Measurements from ENCODE around the gene RSPH9.

RSPH9 gene

DNA sequence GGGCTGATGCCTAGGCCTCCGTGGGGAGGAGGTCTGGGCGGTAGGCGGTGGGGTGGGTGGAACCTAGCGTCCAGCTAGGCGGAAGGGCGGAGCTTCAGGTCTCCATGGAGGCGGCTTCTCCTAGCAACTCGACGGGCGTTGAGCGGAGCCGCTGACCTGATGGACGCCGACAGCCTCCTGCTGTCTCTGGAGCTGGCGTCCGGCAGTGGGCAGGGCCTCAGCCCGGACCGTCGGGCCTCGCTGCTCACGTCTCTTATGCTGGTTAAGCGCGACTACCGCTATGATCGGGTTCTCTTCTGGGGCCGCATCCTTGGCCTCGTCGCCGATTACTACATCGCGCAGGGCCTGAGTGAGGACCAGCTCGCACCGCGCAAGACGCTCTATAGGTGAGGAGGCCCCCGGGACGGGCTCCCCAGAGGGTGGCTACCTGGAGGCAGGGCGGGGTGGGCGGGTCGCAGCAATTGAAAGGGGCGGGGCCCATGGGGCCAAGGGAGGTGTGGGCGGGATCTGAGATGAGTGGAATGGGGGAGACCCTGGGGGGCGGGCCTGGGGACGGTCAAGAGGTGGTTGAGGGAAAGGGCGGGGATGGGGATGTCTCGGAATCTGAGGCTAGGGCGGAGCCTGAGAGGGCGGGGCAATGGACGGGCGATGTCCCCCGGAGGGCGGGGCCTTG, at the start of gene RSPH9:
TSS of gene RSPH9 (plus strand) at position 97 of the 673 bp plus-strand sequence. CDS start at position 160, 63 bp downstream.
- DNase-seq: no peak

- no peak for DNase-seq
Observed at GRCh38 chr6:43600595-43600994, 44.2 kb upstream of the RSPH9 start.

DNA sequence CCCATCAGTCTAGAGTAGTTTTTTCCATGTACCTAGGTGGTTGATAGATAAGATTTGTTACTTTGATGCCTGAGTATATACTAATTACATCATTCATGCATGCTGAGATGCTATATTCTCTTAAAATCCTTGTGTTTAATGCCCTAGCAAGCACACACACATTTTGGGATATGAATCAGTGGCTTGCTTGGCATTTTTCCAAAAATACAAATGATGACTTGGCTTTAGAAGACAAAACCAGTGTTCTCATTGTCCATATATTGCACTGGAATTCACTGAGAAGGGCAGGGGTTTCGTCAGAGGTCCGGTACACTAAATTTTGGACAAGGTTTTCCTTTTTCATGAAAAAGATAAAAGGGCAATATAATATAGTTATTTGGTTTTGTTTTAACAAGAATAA, 40.7 kb upstream of the RSPH9 start:
- DNase-seq: no peak

- DNase-seq: no peak
Observed at GRCh38 chr6:43606019-43606418, 38.8 kb upstream of the RSPH9 start.

GRCh38 chr6:43608310-43608763, 36.5 kb upstream of the RSPH9 start:
- no peak for DNase-seq

GRCh38 chr6:43608807-43609206, 36.0 kb upstream of the RSPH9 start:
- no peak for DNase-seq

GRCh38 chr6:43609402-43609801, 35.4 kb upstream of the RSPH9 start:
- DNase-seq: no peak

GRCh38 chr6:43610431-43610830, 34.4 kb upstream of the RSPH9 start:
- DNase-seq: no peak

DNA sequence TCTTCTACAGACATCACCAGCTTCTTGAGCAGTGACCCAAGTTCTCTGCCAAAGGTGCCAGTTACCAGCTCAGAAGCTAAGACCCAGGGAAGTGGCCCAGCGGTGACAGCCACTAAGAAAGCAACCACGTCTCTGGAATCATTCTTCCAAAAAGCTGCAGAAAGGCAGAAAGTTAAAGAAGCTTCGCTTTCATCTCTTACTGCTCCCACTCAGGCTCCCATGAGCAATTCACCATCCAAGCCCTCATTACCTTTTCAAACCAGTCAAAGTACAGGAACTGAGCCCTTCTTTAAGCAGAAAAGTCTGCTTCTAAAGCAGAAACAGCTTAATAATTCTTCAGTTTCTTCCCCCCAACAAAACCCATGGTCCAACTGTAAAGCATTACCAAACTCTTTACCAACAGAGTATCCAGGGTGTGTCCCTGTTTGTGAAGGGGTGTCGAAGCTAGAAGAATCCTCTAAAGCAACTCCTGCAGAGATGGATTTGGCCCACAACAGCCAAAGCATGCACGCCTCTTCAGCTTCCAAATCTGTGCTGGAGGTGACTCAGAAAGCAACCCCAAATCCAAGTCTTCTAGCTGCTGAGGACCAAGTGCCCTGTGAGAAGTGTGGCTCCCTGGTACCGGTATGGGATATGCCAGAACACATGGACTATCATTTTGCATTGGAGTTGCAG, 31.0 kb upstream of the RSPH9 start:
- DNase-seq: no peak

- DNase-seq: no peak
Observed at GRCh38 chr6:43614396-43614730, 30.5 kb upstream of the RSPH9 start.

DNA sequence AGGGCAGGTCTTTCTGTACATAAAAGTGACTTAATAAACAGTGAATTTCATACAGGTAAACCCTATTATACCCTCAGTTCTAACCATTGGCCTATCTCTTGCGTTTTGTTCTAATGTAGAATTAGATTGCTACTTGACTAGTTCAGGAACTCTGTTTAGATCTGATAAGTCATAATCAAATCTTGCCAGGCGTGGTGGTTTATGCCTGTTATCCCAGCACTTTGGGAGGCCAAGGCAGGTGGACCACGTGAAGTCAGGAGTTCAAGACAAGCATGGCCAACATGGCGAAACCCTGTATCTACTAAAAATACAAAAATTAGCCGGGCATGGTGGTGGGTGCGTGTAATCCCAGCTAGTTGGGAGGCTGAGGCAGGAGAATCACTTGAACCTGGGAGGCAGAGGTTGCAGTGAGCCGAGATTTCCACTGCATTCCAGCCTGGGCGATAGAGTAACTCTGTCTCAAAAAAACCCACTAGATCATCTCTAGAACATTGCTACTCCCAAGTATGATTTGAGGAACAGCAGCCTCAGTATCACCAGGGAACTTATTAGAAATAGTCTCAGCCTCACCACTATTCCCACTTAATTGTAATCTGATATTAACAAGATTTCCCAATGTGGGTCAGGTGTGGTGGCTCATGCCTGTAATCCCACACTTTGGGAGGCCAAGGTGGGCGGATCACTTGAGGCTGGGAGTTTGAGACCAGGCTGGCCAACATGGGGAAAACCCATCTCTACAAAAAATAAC, 27.9 kb upstream of the RSPH9 start:
- DNase-seq: no peak

DNA sequence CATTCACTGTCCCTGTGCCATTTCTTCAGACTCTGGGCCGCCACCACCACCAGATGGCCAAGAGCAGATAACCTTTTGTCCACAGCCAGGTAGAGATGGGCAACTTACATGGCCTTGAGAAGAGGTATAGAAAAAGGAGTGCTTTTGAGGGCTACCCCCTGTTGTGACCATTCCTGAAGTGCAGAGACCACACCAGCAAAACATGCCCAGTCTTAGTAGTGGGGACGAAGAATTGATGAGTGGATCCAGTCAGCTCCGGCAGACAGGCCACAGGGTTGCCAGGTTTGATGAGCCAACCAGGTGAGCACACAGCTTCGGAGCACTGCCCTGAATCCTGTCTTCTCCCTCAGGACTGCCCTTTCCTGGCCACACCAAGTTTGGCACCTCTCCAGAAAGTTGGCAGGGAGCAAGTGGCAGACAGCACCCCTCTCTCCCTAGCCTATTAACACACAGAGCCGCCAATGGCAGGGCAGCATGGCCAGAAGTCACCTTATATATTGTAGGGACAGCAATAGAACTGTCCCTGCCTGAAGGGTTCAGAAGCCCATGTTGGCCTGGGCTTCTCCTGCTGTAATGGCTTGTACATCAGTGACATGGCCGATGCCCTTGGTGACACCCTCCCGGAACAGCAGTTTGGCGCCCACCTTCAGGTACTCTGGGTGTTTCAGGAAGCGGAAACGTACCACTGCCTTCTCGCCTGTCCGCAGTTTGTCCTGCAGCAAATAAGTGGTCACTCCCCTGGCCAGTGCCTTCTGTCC, 23.6 kb upstream of the RSPH9 start:
- no peak for DNase-seq

- no peak for DNase-seq
Observed at GRCh38 chr6:43621836-43622180, 23.0 kb upstream of the RSPH9 start.

DNA sequence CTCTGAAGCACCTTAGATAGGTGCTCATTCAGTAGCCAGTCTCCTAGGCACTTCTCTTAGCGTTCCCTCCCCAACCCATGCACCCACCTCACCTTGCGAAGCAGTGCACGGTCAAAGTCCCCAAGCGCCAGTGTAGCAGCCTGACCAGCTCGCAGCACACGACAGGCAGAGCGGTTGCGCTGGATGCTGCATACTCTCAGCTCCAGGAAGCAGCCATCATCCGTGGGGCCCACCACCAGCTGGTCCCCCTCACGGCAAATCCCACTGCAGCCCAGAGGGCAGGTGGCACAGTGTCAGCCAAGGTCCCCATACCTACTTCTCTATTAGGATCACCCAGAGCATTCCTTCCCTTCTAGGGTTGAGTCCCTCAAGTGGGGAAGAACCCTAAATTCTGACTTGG, 22.3 kb upstream of the RSPH9 start:
- no peak for DNase-seq

- DNase-seq: no peak
Observed at GRCh38 chr6:43623880-43624785, 20.7 kb upstream of the RSPH9 start.

DNA sequence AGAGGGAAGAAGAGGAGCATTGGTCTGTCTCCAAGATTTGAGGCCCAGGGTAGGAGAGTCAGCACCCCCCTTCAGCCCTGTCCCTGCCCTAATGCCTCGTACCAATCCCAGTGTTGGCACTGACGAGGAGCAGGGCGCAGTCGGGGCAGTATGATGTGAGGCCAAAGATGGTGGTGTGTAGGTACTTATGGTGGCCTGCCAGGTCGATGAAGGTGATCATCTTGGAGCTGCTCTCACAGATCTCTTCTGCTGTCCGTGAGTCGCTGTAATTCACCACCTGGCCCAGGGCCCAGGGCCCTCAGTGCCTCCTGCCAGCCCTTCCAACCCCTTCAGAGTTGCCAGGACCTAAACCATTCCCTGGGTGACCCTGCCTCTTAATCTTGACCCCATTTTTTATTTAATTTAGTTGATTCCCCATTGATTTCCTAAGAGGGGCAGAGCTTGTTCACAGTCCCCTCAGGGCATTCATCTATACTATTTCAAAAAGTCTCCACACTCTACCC, 20.0 kb upstream of the RSPH9 start:
- no peak for DNase-seq

- DNase-seq: no peak
Observed at GRCh38 chr6:43625393-43625992, 19.3 kb upstream of the RSPH9 start.

- no peak for DNase-seq
Observed at GRCh38 chr6:43627008-43627825, 17.6 kb upstream of the RSPH9 start.

- DNase-seq: no peak
Observed at GRCh38 chr6:43628393-43629103, 16.3 kb upstream of the RSPH9 start.

- peak; percentile 87 for DNase-seq
Observed at GRCh38 chr6:43629104-43629504, 15.7 kb upstream of the RSPH9 start, which contains the start of gene GTPBP2. Gene GTPBP2, minus strand, starts transcription at chr6:43629264. Its CDS starts 102 bp downstream, at chr6:43629162.
